Measurements from ENCODE around the gene KRTAP2-1. TPM values are rescaled to one million over a fixed set of nuclear protein-coding genes. Genes with fewer than 3 reads are reported as not detected.

KRTAP2-1 gene
- total RNA-seq, 1 experiment from 2014 or later, result not detected

DNA sequence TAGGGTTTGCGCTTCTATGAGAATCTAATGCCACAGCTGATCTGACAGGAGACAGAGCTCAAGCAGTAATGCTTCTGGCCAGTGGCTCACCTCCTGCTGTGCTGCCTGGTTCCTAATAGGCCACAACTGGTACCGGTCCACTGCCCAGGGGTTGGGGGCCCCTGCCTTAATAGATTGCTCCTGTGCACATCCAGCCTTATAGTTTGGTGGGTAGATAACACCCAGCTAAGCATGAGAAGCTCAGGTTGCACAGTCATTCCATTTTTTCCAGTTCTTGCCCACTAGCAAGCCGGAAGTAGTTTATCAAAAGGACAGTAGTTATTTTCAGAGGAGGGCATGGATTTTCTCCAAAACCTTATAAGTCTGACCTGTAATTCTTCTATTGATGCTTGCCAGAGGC lies 27.7 kb downstream of the KRTAP2-1 start:
- Histone ChIP-seq H3K36me3 (ENCODE audit: low read depth, low read length) (no peaks in the 10 kb centered on the region), H3K9me2 (replicated peaks; ENCODE audit: low read length) (no peaks in the 10 kb centered on the region), H3K79me2 (ENCODE audit: low read length) (no peaks in the 10 kb centered on the region), H3K4me2 (ENCODE audit: low read length) (no peak overlapping the region), H3K9ac (ENCODE audit: low read length) (no peak overlapping the region), H3F3A (ENCODE audit: low read length, unreplicated experiment) (no peaks in the 10 kb centered on the region), H3K27me3 (ENCODE audit: low read length) (no peaks in the 10 kb centered on the region), H2AFZ (ENCODE audit: low read length) (no peak overlapping the region), H3K4me3 (ENCODE audit: low read length) (no peak overlapping the region), H3K27ac (ENCODE audit: low read length) (no peak overlapping the region), H4K20me1 (ENCODE audit: low read length) (no peaks in the 10 kb centered on the region), H3K9me3 (ENCODE audit: low read length) (no peaks in the 10 kb centered on the region), H3K4me1 (ENCODE audit: insufficient read depth, low read length) (peaks cover 4% of the 10 kb centered on the region)
- no peak for DNase-seq
- ChIA-PET CTCF (no interaction called here), POLR2A (ENCODE audit: unreplicated experiment) (no interaction called here)
- BruUV-seq (replicated peaks), result no TSS peak
- ATAC-seq, result no peak
- intact Hi-C loops (cut with micrococcal nuclease), result no loop called here
- no peak for TF ChIP-seq EZH2phosphoT487 (IDR thresholded peaks at IDR 0.05; ENCODE audit: borderline replicate concordance, low read length)
- TF ChIP-seq, protein P1, sequence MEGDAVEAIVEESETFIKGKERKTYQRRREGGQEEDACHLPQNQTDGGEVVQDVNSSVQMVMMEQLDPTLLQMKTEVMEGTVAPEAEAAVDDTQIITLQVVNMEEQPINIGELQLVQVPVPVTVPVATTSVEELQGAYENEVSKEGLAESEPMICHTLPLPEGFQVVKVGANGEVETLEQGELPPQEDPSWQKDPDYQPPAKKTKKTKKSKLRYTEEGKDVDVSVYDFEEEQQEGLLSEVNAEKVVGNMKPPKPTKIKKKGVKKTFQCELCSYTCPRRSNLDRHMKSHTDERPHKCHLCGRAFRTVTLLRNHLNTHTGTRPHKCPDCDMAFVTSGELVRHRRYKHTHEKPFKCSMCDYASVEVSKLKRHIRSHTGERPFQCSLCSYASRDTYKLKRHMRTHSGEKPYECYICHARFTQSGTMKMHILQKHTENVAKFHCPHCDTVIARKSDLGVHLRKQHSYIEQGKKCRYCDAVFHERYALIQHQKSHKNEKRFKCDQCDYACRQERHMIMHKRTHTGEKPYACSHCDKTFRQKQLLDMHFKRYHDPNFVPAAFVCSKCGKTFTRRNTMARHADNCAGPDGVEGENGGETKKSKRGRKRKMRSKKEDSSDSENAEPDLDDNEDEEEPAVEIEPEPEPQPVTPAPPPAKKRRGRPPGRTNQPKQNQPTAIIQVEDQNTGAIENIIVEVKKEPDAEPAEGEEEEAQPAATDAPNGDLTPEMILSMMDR (conservative IDR thresholded peaks at IDR 0.05; ENCODE audit: low read depth, low read length), result no peak
- TF ChIP-seq EZH2 (IDR thresholded peaks at IDR 0.05; ENCODE audit: low read length, unreplicated experiment), result no peak

DNA sequence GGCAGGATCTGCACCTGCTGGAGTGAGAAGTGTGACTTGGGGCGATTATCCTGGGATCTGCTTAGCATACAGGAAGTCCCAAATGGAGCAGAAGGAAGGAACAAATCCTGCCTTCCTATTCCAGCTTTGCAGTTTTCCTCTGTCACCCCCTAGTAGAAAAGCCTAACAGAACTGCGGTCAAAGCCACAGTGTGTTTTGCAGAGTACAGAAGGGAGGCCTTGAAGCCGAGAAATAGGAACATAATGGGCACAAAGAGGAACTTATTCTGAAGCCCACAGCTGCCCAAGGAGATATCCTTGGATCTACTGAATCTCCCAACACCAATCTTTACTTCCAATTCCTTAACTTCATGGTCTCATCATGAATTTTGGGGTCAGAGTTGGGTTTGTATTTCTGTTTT lies 28.6 kb downstream of the KRTAP2-1 start:
- no peak overlapping the region for H3K27ac ChIP-seq (ENCODE audit: low read length)
- H3K4me2 ChIP-seq (ENCODE audit: low read length), result no peak overlapping the region
- no peak overlapping the region for H2AFZ ChIP-seq (ENCODE audit: low read length)
- intact Hi-C loops (cut with micrococcal nuclease), result no loop called here
- ChIA-PET POLR2A (ENCODE audit: unreplicated experiment) (no interaction called here), CTCF (no interaction called here)
- H3K79me2 ChIP-seq (ENCODE audit: low read length), result no peaks in the 10 kb centered on the region
- no peaks in the 10 kb centered on the region for H3K27me3 ChIP-seq (ENCODE audit: low read length)
- no peak for DNase-seq
- no peaks in the 10 kb centered on the region for H3F3A ChIP-seq (ENCODE audit: low read length, unreplicated experiment)
- H3K9me3 ChIP-seq (ENCODE audit: low read length), result no peaks in the 10 kb centered on the region
- H3K9me2 ChIP-seq (replicated peaks; ENCODE audit: low read length), result no peaks in the 10 kb centered on the region
- no peaks in the 10 kb centered on the region for H4K20me1 ChIP-seq (ENCODE audit: low read length)
- H3K4me1 ChIP-seq (ENCODE audit: insufficient read depth, low read length), result peaks cover 12% of the 10 kb centered on the region
- no peak overlapping the region for H3K9ac ChIP-seq (ENCODE audit: low read length)
- no peaks in the 10 kb centered on the region for H3K36me3 ChIP-seq (ENCODE audit: low read depth, low read length)
- BruUV-seq (replicated peaks), result no TSS peak
- ATAC-seq, result no peak
- no peak overlapping the region for H3K4me3 ChIP-seq (ENCODE audit: low read length)
- TF ChIP-seq EZH2 (IDR thresholded peaks at IDR 0.05; ENCODE audit: low read length, unreplicated experiment) (no peak), EZH2phosphoT487 (IDR thresholded peaks at IDR 0.05; ENCODE audit: borderline replicate concordance, low read length) (no peak)
- TF ChIP-seq, protein P1 (conservative IDR thresholded peaks at IDR 0.05; ENCODE audit: low read depth, low read length), result no peak

DNA sequence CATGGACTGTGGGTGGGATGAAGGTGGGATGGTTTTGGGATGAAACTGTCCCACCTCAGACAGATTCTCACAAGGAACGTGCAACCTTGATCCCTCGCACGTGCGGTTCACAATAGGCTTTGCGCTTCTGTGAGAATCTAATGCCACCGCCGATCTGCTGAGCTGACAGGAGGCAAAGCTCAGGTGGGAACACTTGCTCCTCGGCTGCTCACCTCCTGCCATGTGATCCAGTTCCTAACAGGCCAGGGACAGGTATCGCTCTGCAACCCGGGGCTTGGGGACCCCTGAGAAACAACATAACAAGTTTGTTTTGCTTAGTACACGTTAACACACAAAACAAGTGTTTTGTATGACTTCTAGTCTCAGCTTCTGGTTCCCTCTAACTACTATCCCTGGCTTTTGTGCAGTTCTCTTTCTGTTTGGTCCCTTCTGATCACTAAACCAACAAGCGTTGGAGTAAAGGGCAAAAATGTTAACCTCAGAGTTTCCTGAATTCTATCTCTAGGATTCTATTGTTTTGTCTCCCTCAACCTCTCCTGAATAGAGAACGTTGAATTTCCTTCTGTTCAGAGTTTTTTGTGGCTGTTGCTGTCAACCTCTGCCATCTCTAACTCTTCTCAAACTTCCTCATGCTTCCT lies 30.4 kb downstream of the KRTAP2-1 start:
- BruUV-seq (replicated peaks), result no TSS peak
- no peak overlapping the region for H3K4me2 ChIP-seq (ENCODE audit: low read length)
- no peaks in the 10 kb centered on the region for H4K20me1 ChIP-seq (ENCODE audit: low read length)
- ATAC-seq, result no peak
- no peaks in the 10 kb centered on the region for H3F3A ChIP-seq (ENCODE audit: low read length, unreplicated experiment)
- CTCF ChIA-PET, result no interaction called here
- no peaks in the 10 kb centered on the region for H3K36me3 ChIP-seq (ENCODE audit: low read depth, low read length)
- H3K9me2 ChIP-seq (replicated peaks; ENCODE audit: low read length), result no peaks in the 10 kb centered on the region
- peaks cover 26% of the 10 kb centered on the region for H3K4me1 ChIP-seq (ENCODE audit: insufficient read depth, low read length)
- POLR2A ChIA-PET (ENCODE audit: unreplicated experiment), result no interaction called here
- no peaks in the 10 kb centered on the region for H3K9me3 ChIP-seq (ENCODE audit: low read length)
- no peak overlapping the region for H2AFZ ChIP-seq (ENCODE audit: low read length)
- H3K4me3 ChIP-seq (ENCODE audit: low read length), result no peak overlapping the region
- H3K27me3 ChIP-seq (ENCODE audit: low read length), result no peaks in the 10 kb centered on the region
- no peaks in the 10 kb centered on the region for H3K79me2 ChIP-seq (ENCODE audit: low read length)
- TF ChIP-seq EZH2 (IDR thresholded peaks at IDR 0.05; ENCODE audit: low read length, unreplicated experiment) (no peak), EZH2phosphoT487 (IDR thresholded peaks at IDR 0.05; ENCODE audit: borderline replicate concordance, low read length) (no peak)
- TF ChIP-seq, protein P1 (conservative IDR thresholded peaks at IDR 0.05; ENCODE audit: low read depth, low read length), result no peak
- H3K27ac ChIP-seq (ENCODE audit: low read length), result no peak overlapping the region
- intact Hi-C loops (cut with micrococcal nuclease), result no loop called here
- H3K9ac ChIP-seq (ENCODE audit: low read length), result no peak overlapping the region
- DNase-seq, result no peak

All from PC-3 (cell line).